ENCODE measurements around the gene VASN.

VASN gene

DNA sequence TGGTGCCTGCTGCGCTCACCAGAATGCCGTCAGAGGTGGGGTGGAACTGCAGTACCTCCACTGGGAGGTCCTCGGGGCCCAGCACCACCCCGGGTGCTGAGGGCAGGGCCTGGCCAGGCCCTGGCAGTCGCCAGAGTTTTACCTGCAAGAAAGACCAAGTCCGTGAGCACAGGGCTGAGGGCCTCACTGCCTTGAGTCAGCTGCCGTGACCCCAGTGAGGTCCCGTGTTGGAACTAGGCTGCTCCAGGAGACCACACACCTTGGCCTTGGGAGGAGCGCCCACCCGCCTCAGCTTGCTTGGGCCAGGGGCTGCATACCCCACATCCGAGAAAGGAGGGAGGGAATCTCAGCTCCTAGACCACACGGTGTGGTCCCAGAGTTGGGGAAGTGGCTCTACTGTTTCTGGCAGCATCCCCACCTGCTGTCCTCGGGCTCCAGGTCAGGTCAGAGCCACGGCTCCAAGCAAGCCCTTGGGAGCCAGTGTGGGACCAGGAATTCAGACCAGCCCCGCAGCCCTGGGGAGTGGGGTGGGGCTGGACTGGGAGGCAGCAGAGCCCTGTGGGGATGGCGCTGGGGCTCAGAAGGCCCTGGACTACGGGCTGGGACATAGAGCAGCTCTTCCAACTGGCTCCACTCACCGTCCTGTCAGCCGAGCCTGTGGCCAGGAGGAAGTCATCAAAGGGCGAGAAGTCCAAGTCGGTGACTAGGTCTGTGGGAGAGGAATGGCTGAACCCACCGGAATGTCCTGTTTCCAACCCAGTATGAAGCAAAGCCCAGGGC is 36.1 kb downstream of the VASN start:
- H3K9me3 ChIP-seq = no peaks in the 10 kb centered on the region
- no peak for TF ChIP-seq Cebpa-rat (IDR thresholded peaks at IDR 0.05)
- peaks cover 92% of the 10 kb centered on the region for H4K20me1 ChIP-seq
- 0 out of 2 replicates have a peak overlapping the region, but pooled peaks have one; percentile 41 for H3K9ac ChIP-seq
- no peak overlapping the region for H3K27ac ChIP-seq
- H3K27me3 ChIP-seq = no peaks in the 10 kb centered on the region
- no peak overlapping the region for H3K4me2 ChIP-seq
- H3K4me3 ChIP-seq = no peak overlapping the region
- H3K36me3 ChIP-seq = peaks cover 100% of the 10 kb centered on the region
- H3K4me1 ChIP-seq = no peaks in the 10 kb centered on the region

DNA sequence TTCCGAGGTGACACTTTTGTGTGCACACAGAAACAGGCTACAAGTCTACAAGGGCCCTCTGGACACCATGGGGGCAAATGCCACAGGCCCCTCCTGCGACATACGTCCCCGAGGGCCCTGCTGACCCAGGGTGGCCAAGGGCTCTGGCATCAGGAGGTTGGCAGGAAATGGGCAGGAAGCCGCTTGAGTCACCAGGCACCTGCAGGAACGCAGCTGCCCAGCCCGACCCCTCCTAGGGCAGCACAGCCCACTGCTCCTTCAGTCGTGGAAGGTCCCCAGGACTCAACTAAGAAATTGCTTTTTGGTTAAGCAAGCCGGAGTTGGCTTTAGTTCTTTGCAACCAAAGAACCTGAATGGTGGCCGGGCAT is 36.7 kb downstream of the VASN start:
- Histone ChIP-seq H3K27ac (no peak overlapping the region), H4K20me1 (peaks cover 92% of the 10 kb centered on the region), H3K4me1 (no peaks in the 10 kb centered on the region), H3K9ac (peak overlapping the region; percentile 41; the same call in 1 of the 2 replicates), H3K36me3 (peaks cover 100% of the 10 kb centered on the region), H3K4me2 (no peak overlapping the region), H3K4me3 (no peak overlapping the region), H3K9me3 (no peaks in the 10 kb centered on the region), H3K27me3 (no peaks in the 10 kb centered on the region)
- no peak for TF ChIP-seq Cebpa-rat (IDR thresholded peaks at IDR 0.05)

GRCh38 chr16:4409081-4409932 is 37.7 kb downstream of the VASN start:
- Histone ChIP-seq H3K27ac (no peak overlapping the region), H3K4me3 (no peak overlapping the region), H3K9me3 (no peaks in the 10 kb centered on the region), H4K20me1 (peaks cover 92% of the 10 kb centered on the region), H3K9ac (no peak overlapping the region), H3K36me3 (peaks cover 92% of the 10 kb centered on the region), H3K27me3 (no peaks in the 10 kb centered on the region), H3K4me1 (peaks cover 7% of the 10 kb centered on the region), H3K4me2 (no peak overlapping the region)
- TF ChIP-seq Cebpa-rat (IDR thresholded peaks at IDR 0.05) = no peak

DNA sequence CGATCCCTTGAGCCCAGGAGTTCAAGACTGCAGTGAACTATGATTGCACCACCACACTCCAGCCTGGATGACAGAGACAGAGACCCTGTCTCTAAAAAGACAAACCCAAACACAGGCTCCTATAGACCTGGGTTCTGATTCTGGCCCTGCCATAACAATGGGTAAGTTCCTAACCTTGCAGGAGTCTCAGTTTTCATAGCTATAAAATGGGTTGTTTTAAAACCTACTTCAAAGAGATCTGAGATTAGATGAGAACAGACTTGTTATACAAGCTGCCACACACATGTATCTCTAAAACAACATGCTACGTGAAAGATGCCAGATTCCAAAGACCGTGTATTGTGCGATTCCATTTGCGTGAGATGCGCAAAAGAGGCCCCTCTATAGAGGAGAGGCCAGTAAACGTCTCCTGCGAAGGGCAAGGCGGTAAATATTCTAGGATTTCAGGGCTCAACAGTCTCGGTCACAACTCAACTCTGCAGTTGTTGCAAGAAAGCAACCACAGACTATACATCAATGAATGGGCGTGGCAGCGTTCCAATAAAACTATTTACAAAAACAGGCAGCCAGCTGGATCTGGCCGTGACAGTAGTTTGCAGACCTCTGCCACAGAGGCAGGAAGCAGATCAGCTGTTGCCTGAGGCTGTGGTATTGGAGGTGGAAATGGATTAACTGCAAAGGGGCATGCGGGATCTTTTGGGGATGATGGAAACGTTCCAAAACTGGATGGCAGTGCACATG is 38.9 kb downstream of the VASN start:
- Histone ChIP-seq H3K36me3 (peaks cover 80% of the 10 kb centered on the region), H3K4me2 (no peak overlapping the region), H3K27me3 (no peaks in the 10 kb centered on the region), H3K9me3 (no peaks in the 10 kb centered on the region), H4K20me1 (peaks cover 92% of the 10 kb centered on the region), H3K27ac (no peak overlapping the region), H3K4me3 (no peak overlapping the region), H3K9ac (peak overlapping the region; percentile 31; the same call in 1 of the 2 replicates), H3K4me1 (peaks cover 18% of the 10 kb centered on the region)
- TF ChIP-seq Cebpa-rat (IDR thresholded peaks at IDR 0.05) = no peak

GRCh38 chr16:4411684-4412083 is 40.0 kb downstream of the VASN start:
- no peak overlapping the region for H3K4me3 ChIP-seq
- no peak overlapping the region for H3K27ac ChIP-seq
- no peak overlapping the region; the same call in 1 of the 2 replicates for H3K9ac ChIP-seq
- peaks cover 68% of the 10 kb centered on the region for H3K36me3 ChIP-seq
- H3K4me2 ChIP-seq = no peak overlapping the region
- H4K20me1 ChIP-seq = peaks cover 92% of the 10 kb centered on the region
- TF ChIP-seq Cebpa-rat (IDR thresholded peaks at IDR 0.05) = no peak
- H3K27me3 ChIP-seq = no peaks in the 10 kb centered on the region
- H3K9me3 ChIP-seq = no peaks in the 10 kb centered on the region
- H3K4me1 ChIP-seq = peaks cover 18% of the 10 kb centered on the region

- no peak overlapping the region for H3K4me3 ChIP-seq
- no peak overlapping the region for H3K4me2 ChIP-seq
- H3K27me3 ChIP-seq = no peaks in the 10 kb centered on the region
- TF ChIP-seq Cebpa-rat (IDR thresholded peaks at IDR 0.05) = no peak
- H4K20me1 ChIP-seq = peaks cover 91% of the 10 kb centered on the region
- no peak overlapping the region for H3K27ac ChIP-seq
- H3K9ac ChIP-seq = no peak overlapping the region; the same call in 1 of the 2 replicates
- peaks cover 23% of the 10 kb centered on the region for H3K4me1 ChIP-seq
- peaks cover 64% of the 10 kb centered on the region for H3K36me3 ChIP-seq
- no peaks in the 10 kb centered on the region for H3K9me3 ChIP-seq
Observed at GRCh38 chr16:4412159-4412558, 40.5 kb downstream of the VASN start.

DNA sequence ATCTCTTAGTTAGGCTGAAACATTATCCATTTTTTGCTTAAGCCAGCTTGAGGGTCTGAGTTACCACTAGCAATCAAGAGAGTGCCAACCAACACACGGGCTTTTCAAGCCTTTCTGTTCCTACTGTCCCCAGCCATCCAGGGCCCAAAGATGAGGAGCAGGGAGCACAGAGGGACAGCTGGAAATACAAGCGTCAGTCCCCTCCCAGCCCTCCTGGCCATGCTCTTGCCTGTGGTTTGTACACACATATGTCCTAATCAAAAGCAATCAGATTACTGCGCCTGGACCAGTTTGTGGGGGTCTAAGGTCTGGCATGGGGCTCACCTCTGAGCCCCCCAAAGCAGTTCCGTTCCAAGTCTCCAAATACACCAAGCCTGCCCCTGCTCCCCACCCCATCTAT is 41.2 kb downstream of the VASN start:
- Histone ChIP-seq H3K9me3 (no peaks in the 10 kb centered on the region), H3K27ac (no peak overlapping the region), H3K4me1 (peaks cover 27% of the 10 kb centered on the region), H3K36me3 (peaks cover 57% of the 10 kb centered on the region), H3K4me2 (no peak overlapping the region), H4K20me1 (peaks cover 84% of the 10 kb centered on the region), H3K4me3 (no peak overlapping the region), H3K27me3 (no peaks in the 10 kb centered on the region), H3K9ac (no peak overlapping the region)
- TF ChIP-seq Cebpa-rat (IDR thresholded peaks at IDR 0.05) = no peak

DNA sequence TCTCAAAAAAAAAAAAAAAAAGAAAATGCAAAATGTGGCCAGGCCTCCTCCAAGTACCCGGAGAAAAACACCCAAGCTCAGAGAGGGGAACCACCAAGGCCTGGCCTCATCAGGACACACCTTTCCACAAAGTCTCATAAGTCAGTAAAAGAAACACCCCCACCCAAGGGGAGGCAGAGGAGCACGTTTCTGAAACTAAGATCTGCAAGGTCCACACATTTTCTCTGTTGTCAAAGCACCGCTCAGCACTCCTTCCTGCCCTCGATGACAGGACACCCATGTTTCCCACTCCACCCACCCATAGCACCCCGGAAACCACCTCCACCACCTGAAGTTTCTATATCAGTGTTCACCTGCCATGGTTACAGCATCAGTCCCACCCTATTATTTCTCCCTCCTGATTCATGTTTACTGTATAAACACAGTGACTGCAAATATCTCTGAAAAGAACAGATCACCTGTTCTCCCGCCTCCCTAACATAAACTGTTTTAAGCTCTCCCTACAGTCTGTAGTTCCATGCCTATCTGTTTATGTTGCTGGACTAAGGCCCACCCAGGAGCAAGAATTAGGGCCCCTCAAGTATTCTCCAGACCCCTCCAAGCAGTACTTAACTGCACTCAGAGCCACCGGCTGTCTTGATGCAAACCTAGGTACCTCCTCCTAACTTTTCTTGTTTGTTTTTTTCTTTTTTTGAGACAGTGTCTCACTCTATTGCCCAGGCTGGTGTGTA is 42.7 kb downstream of the VASN start:
- H3K27ac ChIP-seq = peak overlapping the region; percentile 97

More for the DNA sequence above, 42.7 kb downstream of the VASN start:
- TF ChIP-seq Cebpa-rat (IDR thresholded peaks at IDR 0.05) = no peak
- Histone ChIP-seq H3K4me3 (peak overlapping the region; percentile 99), H4K20me1 (peaks cover 69% of the 10 kb centered on the region), H3K27me3 (no peaks in the 10 kb centered on the region), H3K4me1 (peaks cover 27% of the 10 kb centered on the region), H3K36me3 (peaks cover 42% of the 10 kb centered on the region), H3K9ac (peak overlapping the region; percentile 97), H3K4me2 (peak overlapping the region; percentile 98), H3K9me3 (no peaks in the 10 kb centered on the region)
